CD4-positive, alpha-beta T cell treated with Interleukin-15 for 1 hour (primary cell): Measurements from ENCODE around the gene SPTLC2.
"Not testable (repeated sequence)": the region's sequence is repeated elsewhere in the genome, so short reads cannot be mapped to it uniquely, and the experiment has no call there.

Experiments
- DNase-seq: peaks from one replicate; pipeline ENCODE4 v3.0.0-alpha.2; 2020

The SPTLC2 gene

GRCh38 chr14:77544571-77544970 is 71.9 kb downstream of the SPTLC2 start:
- no peak for DNase-seq

GRCh38 chr14:77543637-77544334 is 72.7 kb downstream of the SPTLC2 start:
- no peak for DNase-seq

GRCh38 chr14:77543240-77543551 is 73.2 kb downstream of the SPTLC2 start:
- no peak for DNase-seq

GRCh38 chr14:77542421-77543239 is 73.8 kb downstream of the SPTLC2 start:
- DNase-seq, result no peak

- no peak for DNase-seq
Measured at GRCh38 chr14:77541905-77542304, 74.5 kb downstream of the SPTLC2 start.

GRCh38 chr14:77536951-77537350 is 79.5 kb downstream of the SPTLC2 start:
- not testable (repeated sequence) for DNase-seq

DNA sequence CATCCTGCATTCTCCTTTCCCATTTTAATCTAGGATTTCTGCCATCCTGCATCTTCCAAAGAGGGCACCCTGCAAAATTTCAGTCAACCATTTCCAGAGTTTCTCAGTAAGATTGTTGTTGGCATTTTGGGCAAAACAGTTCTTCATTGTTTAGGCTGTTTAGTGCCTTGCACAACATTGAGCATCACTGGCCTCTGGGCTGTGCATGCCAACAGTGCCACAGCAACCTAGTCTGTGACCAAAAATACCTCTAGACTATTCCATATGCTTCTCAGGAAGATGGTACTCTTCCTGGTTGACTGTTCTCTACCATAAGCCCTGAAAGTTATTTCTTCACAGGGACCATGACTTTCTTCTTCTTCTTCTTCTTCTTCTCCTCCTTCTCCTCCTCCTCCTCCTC is 85.4 kb downstream of the SPTLC2 start:
- DNase-seq, result no peak

- DNase-seq, result no peak
Measured at GRCh38 chr14:77529963-77530362, 86.5 kb downstream of the SPTLC2 start.

GRCh38 chr14:77529213-77529612 is 87.2 kb downstream of the SPTLC2 start:
- DNase-seq, result no peak

DNA sequence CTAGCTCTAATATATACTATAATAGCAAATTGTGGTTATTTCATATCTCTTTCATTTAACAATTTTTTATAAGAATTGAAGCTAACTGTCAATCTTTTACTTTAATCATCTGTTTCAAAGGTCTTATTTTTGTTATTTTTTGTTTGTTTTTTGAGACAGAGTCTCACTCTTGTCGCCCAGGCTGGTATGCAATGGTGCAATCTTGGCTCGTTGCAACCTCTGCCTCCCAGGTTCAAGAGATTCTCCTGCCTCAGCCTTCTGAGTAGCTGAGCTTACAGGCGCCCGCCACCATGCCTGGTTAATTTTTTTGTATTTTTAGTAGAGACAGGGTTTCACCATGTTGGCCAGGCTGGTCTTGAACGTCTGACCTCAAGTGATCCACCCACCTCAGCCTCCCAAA is 87.7 kb downstream of the SPTLC2 start:
- DNase-seq, result not testable (repeated sequence)

DNA sequence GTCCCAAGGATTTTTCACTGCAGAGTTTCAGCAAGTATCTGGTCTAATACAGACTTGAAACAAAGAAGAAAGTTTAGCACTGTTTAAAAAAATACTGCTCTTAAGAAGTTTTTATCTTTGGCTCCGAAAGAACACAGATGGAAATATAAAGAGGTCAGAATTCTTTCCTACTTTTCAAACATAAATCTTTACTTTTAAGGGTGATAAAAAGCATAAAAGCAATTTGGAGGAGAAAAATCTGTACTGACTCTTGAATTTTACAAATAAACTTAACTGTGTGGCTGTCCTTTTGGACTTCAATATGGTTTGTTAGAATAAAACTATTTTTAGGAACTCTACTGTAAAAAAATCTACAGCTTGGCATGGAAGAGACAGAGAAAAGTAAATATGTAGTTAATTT is 90.2 kb downstream of the SPTLC2 start:
- DNase-seq, result no peak

DNA sequence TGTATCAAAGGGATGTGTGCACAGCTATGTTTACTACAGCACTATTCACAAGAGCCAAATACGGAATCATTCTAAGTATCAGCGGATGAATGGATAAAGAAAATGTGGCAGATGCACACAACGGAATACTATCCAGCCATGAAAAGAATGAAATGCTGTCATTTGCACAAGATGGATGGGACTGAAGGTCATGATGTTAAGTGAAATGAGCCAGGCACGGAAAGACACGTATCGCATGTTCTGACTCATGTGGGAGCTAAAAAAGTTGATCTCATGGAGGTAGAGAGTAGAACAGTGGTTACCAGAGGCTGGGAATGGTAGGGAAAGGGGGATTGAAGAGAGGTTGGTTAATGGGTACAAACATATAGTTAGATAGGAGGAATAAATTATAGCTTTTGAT is 91.9 kb downstream of the SPTLC2 start:
- DNase-seq, result no peak

DNA sequence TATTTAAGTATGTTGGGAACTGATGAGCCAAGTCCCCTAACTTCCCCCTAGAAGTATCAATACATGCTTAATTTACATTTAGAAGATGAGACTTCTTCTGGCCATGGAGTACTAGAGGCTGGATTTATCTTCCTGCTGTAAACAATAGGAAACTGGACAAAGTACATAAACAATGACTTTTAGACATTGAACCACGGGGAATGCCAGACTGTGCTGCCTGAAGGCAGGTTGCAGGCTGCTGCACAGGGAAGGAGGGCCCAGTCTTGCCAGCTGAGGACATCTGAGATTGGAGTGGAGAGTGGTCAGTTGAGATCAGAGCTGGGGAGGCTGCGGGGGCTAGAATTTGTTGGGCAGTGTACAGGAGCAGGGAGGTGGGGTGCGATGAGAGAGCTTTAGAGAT is 93.3 kb downstream of the SPTLC2 start:
- no peak for DNase-seq

- DNase-seq, result no peak
Measured at GRCh38 chr14:77520555-77520954, 95.9 kb downstream of the SPTLC2 start.

DNA sequence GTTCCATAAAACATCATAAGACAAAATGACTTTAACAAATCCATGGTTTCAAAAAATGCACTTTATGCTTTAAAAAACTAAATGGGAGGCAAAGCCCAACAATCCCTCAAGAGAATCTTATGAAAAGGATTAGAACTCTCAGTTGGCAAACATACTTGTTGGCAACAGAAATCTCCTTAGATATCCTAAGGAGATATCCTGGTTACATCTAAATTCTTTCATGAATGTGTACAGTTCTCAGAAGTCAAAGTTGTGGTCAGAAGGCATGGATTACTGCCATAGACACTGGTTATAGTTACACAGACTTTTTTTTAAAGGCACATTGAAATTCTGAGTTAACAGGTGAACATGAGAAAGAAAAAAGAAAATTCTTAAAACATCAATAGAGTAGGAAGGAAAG is 100.3 kb downstream of the SPTLC2 start:
- no peak for DNase-seq

- DNase-seq, result no peak
Measured at GRCh38 chr14:77511486-77512162, 104.8 kb downstream of the SPTLC2 start.

DNA sequence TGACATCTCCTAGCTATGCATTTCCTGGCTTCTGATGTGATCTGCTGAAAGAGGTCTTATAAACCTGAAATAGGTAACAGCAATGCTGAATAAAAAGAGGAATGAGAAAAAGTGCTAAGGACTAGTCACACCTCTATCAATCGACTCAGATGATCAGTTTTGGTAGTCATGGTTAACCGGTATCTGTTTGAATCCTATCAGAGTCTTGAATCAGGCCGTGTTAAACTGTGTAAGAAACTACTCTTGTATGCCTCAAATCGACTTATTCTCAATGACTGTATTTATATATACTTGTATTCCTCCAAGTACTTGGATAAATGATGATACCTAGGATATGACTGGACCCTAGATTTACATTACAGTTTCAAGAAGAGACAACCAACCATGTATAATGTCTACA is 107.1 kb downstream of the SPTLC2 start:
- DNase-seq, result no peak

DNA sequence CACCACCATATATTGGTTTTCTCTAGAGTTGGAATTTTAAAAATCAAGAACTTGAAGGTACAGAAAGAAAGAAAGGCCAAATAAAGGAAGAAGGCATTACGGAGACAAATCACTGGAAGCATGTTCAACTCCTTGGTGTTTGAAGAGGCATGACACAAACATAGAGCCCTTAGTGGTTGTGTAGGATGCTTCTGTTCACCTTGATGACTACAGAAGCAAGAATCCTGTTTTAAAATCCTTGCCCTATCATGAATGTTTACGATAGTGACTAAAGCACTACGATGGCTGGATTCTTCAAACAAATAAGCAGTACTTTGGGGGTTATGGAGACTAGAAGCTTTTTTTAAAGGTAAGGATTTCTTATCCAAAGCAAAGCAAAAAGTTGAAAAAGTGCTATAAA is 107.6 kb downstream of the SPTLC2 start:
- no peak for DNase-seq

- DNase-seq, result no peak
Measured at GRCh38 chr14:77508249-77508648, 108.2 kb downstream of the SPTLC2 start.

- DNase-seq, result no peak
Measured at GRCh38 chr14:77507762-77508161, 108.7 kb downstream of the SPTLC2 start.

- no peak for DNase-seq
Measured at GRCh38 chr14:77505031-77505430, 111.4 kb downstream of the SPTLC2 start.

GRCh38 chr14:77503138-77503537 is 113.3 kb downstream of the SPTLC2 start:
- no peak for DNase-seq

DNA sequence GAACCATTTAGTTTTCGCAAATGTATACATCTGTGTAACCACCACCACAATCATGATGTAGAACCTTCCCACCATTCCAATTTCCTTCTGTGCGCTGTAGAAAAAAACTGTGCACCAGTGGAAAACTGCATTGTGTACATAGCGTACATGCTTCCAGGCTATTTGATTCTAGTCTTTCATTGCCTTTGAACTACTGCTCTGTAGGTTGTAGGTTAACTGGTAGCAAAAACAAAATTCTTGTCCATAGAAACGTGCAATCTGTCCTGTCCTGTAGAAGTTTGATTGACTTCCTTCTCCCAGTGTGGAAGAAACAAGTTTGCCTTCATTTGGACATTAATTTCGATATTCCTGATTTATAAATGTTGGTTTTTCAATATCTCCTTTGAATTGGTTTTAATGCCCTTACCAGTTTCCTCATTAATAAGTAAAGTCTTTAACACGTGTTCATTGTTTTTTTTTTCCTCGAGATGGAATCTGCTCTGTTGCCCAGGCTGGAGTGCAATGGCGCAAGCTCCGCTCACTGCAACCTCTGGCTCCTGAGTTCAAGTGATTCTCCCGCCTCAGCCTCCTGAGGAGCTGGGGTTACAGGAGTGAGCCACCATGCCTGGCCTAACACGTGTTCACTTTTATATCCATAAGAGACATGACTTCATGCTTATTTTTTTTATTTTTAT is 114.2 kb downstream of the SPTLC2 start:
- DNase-seq, result no peak
